Brain microvascular endothelial cell (primary cell): ENCODE measurements around the gene EYS.
"Not testable (repeated sequence)": the region's sequence is repeated elsewhere in the genome, so short reads cannot be mapped to it uniquely, and the experiment has no call there.

ENCODE experiments used
- DNase-seq: peaks from one replicate; pipeline ENCODE4 v3.0.0-alpha.2; 2020
- H3K27ac ChIP-seq: fragments of 250-450 bp; sonication (Bioruptor Pico); 2 replicates; pipeline ENCODE4 v1.5.1; 2020; ENCODE audit warnings: mild to moderate bottlenecking, moderate library complexity
- H3K27me3 ChIP-seq: fragments of 250-450 bp; sonication (Bioruptor Pico); replicated peaks from 2 replicates; pipeline ENCODE4 v1.5.1; 2020; ENCODE audit warnings: mild to moderate bottlenecking
- H3K36me3 ChIP-seq: fragments of 250-450 bp; sonication (Bioruptor Pico); replicated peaks from 2 replicates; pipeline ENCODE4 v1.5.1; 2020; ENCODE audit warnings: mild to moderate bottlenecking
- H3K4me3 ChIP-seq: 2 replicates; pipeline ENCODE4 v1.5.1; 2011; ENCODE audit warnings: low read depth, mild to moderate bottlenecking, control low read depth, low read length, moderate library complexity
- in situ Hi-C: cut with HindIII; loops from 2 replicates; pipeline ENCODE4 v1.10.0; 2017; ENCODE audit warnings: low sequenced_read_pairs, low pct_ligation_motif_present
- TF ChIP-seq, protein P1 (sequence below): IDR thresholded peaks from 2 replicates; pipeline ENCODE4 v1.5.1; 2011; ENCODE audit warnings: low read depth, mild to moderate bottlenecking, moderate library complexity, low read length, control low read depth, inconsistent platforms; ENCODE audit errors: missing control alignments

Gene EYS

DNA sequence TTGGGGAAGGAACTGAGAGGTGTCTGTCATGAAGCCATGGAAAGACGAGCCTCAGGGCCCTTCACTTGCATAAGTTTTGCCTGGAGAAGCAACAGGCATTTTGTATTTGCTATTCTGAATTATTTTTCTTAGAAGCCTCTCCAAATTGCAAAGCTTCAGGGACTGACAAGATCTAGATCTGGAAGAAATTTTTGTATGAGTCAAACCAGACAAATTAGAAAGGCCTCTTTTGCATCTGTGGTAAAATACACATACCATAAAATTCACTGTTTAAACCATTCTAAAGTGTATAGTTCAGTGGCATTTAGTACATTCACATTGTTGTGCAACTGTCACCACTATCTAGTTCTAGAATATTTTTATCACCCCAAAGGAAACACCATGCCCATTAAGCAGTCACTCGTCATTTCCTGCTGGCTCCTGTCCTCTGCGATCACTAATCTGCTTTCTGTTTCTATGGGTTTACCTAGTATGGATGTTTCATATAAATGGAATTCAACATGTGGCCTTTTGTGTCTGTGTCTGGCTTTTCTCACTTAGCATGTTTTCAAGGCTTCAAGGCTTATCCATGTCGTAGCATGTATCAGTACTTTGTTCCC lies 1802.3 kb downstream of the EYS start:
- H3K27me3 ChIP-seq, result no peaks in the 10 kb centered on the region
- no peak overlapping the region for H3K4me3 ChIP-seq
- in situ Hi-C loops, result no loop called here
- H3K27ac ChIP-seq, result no peak overlapping the region
- TF ChIP-seq, protein P1, sequence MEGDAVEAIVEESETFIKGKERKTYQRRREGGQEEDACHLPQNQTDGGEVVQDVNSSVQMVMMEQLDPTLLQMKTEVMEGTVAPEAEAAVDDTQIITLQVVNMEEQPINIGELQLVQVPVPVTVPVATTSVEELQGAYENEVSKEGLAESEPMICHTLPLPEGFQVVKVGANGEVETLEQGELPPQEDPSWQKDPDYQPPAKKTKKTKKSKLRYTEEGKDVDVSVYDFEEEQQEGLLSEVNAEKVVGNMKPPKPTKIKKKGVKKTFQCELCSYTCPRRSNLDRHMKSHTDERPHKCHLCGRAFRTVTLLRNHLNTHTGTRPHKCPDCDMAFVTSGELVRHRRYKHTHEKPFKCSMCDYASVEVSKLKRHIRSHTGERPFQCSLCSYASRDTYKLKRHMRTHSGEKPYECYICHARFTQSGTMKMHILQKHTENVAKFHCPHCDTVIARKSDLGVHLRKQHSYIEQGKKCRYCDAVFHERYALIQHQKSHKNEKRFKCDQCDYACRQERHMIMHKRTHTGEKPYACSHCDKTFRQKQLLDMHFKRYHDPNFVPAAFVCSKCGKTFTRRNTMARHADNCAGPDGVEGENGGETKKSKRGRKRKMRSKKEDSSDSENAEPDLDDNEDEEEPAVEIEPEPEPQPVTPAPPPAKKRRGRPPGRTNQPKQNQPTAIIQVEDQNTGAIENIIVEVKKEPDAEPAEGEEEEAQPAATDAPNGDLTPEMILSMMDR, result no peak
- no peaks in the 10 kb centered on the region for H3K36me3 ChIP-seq
- peak; percentile 24 for DNase-seq

DNA sequence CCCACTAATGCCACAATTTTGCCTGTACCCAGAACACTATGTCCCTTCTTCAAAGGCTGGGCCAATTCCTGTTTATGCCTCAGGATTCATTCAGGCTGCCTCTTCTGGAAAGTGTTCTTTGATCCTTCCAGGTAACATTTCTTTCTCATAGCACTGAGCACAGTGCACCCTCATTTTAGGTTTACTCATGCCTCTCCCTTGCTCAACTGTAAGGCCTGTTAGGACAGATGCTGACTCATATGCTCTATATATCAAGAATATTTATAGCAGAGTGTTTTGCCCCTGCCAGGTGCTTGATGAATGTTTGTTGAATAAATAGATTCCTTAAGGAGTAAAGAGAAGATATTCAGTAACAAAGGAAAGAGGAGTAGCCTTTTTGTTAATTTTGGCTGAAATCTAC lies 1807.5 kb downstream of the EYS start:
- Histone ChIP-seq H3K27ac (no peak overlapping the region), H3K4me3 (no peak overlapping the region), H3K27me3 (no peaks in the 10 kb centered on the region), H3K36me3 (no peaks in the 10 kb centered on the region)
- in situ Hi-C loops, result no loop called here
- TF ChIP-seq, protein P1, result no peak
- no peak for DNase-seq

DNA sequence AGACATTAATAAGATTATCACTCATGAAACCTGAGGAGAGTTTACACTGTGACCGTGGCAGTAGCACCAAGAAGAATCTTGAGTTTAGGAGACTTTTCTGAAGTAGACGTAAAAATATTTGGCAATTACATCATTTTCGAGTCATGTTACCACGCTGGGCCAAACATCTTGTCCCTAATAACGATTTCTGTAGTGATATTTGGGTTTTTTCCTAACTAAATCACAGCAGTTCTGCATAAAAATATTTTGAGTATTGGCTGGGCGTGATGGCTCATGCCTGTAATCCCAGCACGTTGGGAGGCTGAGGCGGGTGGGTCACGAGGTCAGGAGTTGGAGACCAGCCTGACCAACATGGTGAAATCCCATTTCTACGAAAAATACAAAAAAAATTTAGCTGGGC lies 1809.1 kb downstream of the EYS start:
- Histone ChIP-seq H3K27me3 (no peaks in the 10 kb centered on the region), H3K27ac (no peak overlapping the region), H3K36me3 (no peaks in the 10 kb centered on the region), H3K4me3 (no peak overlapping the region)
- DNase-seq, result no peak
- TF ChIP-seq, protein P1, result no peak
- in situ Hi-C loops, result no loop called here

DNA sequence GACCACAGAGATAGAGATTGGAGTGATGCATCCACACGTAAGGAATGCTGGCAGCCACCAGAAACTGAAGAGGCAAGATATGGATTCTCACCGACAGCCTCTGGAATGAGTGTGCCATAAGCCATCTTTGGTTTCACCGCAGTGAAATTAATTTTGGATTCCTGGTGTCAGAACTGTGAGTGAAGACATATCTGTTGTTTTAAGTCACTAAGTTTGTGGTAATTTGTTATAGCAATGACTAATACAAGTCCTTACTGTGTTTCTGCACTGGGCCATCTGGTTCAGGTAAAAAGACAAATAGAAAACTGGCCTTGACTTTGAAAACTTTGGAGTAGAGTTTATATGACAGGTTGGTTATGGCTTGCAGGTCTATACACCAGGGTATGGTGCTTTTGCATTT lies 1809.6 kb downstream of the EYS start:
- TF ChIP-seq, protein P1, result no peak
- Histone ChIP-seq H3K36me3 (no peaks in the 10 kb centered on the region), H3K27me3 (no peaks in the 10 kb centered on the region), H3K27ac (no peak overlapping the region), H3K4me3 (no peak overlapping the region)
- DNase-seq, result peak; percentile 2
- in situ Hi-C loops, result no loop called here

DNA sequence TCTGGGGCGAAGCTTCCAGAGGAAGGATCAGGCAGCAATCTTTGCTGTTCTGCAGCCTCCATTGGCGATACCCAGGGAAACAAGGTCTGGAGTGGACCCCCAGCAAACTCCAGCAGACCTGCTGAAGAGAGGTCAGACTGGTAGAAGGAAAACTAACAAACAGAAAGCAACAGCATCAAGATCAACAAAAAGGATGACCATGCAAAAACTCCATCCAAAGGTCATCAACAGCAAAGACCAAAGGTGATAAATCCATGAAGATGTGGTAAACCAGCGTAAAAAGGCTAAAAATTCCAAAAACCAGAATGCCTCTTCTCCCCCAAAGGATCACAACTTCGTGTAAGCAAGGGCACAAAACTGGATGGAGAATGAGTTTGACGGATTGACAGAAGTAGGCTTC lies 1818.6 kb downstream of the EYS start:
- Histone ChIP-seq H3K27me3 (no peaks in the 10 kb centered on the region), H3K4me3 (no peak overlapping the region), H3K36me3 (no peaks in the 10 kb centered on the region), H3K27ac (no peak overlapping the region)
- in situ Hi-C loops, result no loop called here
- DNase-seq, result no peak
- TF ChIP-seq, protein P1, result no peak

DNA sequence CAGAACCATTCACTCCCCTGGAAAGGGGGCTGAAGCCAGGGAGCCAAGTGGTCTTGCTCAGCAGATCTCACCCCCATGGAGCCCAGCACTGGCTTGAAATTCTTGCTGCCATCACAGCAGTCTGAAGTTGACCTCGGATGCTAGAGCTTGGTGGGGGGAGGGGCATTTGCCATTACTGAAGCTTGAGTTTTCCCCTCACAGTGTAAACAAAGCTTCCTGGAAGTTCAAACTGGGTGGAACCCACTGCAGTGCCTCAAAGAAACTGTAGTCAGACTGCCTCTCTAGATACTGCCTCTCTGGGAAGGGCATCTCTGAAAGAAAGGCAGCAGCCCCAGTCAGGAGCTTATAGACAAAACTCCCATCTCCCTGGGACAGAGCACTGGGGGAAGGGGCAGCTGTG lies 1819.2 kb downstream of the EYS start:
- in situ Hi-C loops, H3K4me3 ChIP-seq, H3K27me3 ChIP-seq, H3K36me3 ChIP-seq, DNase-seq, H3K27ac ChIP-seq: not testable (repeated sequence)
